GM21367 (cell line): Measurements from ENCODE around the gene IRS1.

Source experiments
- ATAC-seq: cut with Tn5 transposase; IDR thresholded peaks from one replicate; pipeline ENCODE4 v1.9.1; 2021; ENCODE audit not compliant: unreplicated experiment

Gene IRS1

DNA sequence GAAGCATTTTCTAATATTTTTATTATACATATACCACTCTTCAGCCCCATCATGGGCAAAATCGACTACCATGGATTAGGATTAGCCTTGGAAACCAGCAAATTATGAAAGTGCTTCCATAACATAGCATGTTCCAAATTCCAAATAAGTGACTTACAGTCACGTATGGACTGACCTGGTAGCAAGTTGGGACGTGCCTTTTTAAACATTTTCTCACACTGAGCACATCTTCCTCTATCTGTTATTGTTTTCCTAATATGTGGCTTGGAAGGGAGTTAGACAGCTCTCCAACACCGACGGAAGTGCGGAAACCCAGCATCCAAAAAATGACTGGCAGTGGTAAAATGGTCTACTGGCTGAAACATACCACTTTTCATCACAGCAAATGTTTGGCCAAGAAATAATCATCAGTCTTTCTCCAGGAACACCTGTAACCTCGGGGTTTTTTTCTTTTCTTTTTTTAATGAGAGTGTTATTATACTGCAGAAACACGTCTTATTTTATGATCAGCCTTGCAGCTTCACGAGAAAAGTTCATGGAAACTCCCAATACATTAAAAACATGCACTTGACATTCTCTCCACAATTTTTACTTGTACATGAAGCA is 107.0 kb downstream of the IRS1 start:
- no peak for ATAC-seq

DNA sequence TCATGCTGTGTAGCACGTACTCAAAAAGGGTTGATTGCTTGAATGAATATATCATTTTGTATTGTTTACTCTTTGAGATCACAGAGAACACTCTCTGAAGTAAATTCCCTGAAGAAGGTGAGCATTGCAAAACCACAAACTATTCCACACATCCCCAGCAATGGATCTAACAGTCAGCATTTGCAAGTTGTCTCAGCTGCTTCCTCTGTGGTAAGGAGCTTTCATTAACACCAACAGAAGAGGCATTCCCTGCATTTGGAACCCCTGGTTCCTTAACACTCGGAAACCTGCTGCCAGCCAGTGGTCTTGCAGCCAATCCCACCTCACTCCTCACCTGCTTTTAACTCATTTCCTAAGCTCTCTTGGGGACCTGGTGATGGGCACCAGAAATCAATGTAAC is 108.4 kb downstream of the IRS1 start:
- ATAC-seq: no peak

DNA sequence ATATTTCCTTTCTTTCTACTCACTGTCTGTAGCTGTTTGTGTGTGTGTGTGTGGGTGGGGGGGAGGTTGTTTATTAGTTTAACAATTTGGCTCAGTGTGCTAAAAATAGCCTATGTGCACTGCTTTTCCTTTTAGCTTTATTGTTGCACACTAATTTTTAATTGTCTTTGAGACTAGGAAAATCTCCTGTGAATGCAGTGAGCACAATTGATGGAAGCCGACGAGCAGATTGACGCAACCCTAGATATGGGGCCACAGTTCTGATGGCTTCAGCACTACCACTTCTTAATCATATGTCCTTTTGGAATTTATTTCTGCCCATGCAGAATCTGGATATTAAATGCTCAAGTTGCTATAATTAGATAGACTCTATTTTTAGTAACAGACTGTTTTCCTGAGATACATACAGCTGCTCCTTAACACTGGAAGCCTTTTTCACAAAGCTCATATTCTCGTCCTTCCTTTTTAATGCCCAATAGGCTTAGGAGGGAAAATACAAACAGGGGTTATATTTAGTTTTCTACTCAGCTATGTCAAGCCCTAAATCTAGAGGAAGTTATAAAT is 109.1 kb downstream of the IRS1 start:
- no peak for ATAC-seq

DNA sequence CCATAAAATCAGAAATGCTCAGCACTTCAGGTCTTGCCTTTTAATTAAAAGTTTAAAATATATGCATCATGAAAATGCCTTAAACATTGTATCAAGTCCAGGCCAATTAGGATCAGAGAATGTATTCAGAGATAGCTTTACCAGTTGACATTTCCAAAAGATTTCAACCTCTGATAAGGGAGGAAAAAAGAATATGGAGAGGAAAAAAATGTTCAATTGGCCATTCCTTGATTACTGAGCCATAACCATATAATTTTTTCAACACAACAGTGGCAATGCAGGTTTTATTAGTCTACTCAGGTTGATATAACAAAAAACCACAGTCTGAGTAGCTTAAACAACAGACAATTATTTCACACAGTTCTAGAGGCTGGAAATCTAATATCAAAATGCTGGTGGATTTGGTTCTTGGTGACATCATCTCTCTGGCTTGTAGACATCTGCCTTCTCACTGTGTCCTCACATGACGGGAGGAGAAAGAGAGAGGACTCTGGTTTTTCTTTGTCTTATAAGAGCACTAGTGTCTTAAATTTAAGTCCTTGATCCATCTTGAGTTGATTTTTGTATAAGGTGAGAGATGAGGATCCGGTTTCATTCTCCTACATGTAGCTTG is 111.9 kb downstream of the IRS1 start:
- no peak for ATAC-seq

DNA sequence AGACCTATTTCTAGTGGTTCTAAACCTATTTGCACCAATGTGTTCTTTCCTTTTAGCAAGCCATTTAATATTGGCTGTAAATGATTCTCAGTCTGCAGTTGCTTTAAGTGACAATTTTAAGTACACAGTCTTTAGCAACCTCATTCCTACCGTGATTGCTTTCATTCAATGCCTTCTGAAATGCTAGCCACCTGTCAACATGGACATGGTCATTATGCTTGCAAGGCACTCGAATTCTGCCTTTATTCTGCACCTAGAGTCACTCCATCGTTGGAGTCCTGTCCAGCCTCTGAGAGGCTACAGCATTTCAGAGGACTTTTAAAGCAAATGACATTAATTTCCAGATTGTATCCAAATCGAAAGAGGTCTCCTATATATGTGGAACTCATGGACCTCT is 115.1 kb downstream of the IRS1 start:
- no peak for ATAC-seq

DNA sequence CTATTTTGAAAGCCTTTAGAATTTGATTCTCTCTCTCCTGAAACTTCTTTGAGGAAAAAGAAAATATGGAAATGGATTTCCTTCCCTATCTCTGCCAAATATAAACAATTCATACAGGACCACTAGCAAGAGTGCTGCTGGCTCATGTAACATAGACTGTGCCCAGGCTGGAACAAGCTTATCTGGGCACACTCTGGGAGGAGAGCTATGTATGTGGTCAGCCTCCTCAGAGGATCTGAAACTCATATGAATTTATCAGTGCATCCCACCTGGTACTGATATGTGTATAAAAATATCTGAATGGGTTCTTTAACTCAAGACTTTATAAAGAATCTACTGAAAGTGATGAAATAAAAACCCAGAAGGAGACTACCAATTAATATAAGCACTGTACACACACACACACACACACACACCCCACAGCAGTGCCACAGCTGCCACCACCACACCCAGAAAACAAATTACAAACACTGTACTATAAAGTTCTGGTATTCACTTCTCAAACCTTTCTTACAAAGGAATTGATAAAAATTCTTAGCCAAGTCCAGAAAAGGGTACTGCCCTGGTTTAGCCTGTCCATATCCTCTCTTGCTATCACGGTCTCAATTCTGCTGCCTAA is 115.6 kb downstream of the IRS1 start:
- no peak for ATAC-seq

DNA sequence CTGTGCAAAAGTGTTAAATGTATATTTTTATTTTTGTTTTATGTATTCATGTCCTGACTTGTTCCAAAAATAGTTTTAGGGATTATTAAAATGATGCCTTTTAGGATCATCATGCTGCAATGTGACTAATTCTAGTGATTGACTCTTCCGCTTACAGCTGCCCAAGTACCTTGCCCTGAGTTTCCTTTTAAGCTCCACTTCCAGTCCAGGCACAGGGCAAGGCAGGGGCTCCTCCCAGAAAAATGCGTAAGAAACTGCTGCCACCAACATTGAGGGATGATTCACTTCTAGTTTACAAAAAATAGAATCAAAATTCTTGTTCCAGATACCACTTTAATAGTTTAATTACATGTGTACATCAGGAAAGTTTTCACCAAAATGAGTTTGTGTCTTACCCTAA is 116.4 kb downstream of the IRS1 start:
- no peak for ATAC-seq
